Stimulated activated CD4-positive, alpha-beta T cell treated with anti-CD3 and anti-CD28 coated beads, Interleukin-15, amount 100 ng/mL, for 1 hour (primary cell): ENCODE data around the gene CCDC186.

Experiments used
- DNase-seq, 2 donors: peaks; one replicate each; pipeline ENCODE4 v3.0.0-alpha.2; 2020; ENCODE audit warnings: low read depth in 1 of 2, low spot score in 1 of 2

The CCDC186 gene

DNA sequence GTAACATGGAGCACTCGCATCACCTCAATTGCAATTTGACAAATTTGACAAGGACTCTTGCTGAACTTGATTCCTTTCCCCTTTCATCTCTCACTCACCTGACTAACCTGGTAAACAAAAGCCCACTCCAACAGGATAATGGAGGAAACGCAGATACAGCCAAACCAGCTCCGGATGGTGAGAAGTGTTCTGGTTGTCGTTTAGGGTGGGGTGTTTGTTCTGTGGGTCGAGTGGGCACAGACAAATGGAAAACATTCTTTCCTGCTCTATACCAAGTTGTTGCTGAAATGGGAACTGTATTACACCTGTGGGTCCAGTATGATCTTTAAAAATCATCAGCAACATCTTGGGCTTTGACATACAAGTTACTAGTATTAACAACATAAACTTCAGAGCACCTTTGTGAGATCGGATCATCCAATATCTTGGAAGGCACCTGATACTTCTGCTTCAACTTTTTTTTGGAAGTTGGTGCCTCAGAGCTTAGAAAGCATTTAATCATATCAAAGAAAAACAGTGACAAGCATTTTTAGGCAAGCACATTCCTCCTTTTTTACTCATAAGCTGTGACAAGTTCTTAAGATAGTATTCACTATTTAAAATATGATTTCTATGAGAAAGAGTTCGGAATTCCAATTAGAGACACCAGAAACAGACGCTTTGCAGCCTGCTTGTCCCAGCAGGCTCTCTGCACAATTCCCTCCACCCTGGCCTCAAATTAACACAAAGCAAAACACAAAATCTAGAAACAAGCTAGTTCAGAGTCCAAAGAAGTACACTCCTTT lies 58.1 kb downstream of the CCDC186 start:
- no peak for DNase-seq

DNA sequence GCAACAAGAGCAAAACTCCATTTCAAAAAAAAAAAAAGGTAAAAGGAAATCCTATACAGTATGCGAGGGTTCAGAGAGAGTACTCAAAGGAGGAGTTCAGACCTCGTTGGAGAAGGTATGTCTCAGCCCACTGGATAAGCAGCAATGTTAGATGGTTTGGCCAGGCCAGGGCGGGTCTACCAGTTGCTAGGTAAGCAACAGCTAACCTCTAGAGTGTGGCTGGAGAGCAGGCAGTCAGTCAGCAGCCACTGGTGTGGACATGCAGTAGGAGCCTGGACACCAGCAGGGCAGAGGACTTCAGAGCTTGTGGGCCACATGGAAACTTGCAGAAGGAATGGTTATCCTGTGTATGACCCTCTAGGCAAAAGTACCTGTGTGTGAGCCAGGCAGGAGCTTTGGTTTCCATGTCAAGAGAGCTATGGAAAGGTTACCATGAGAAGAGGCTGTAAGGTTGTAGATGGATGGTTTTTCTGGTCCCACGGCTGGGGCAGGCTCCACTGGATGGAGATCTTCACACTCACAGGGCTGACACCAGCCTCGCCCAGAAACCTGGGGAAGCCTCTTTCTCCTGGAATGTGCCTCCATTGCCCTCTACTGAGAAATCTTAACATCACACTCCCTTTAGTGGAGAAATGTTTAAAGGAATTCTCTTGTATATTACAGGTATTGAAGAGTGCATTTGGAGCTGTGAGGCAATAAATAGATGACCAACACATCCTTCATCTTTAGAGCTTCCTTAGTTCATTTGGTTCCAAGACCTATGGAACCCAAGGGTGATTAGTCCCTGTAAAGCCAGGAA lies 63.6 kb downstream of the CCDC186 start:
- no peak for DNase-seq

DNA sequence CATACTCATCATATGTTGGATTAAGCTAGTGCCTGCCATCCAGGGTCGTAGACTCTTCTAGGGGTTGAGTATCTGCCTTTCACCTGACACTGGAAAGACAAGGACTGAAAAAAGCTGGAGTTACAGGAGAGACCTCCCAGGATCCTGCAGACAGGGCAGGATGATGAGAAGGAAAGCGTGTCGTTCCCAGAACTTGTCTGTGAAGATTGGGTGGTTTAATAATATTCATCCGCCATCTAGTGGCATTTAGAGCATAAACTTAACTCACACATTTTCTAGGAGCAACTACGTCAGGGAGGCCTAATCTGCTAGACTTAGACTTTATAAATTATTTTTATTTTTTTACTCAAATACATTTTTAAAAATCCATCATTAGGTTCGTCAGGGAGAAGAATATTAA lies 70.7 kb downstream of the CCDC186 start:
- no peak for DNase-seq

DNA sequence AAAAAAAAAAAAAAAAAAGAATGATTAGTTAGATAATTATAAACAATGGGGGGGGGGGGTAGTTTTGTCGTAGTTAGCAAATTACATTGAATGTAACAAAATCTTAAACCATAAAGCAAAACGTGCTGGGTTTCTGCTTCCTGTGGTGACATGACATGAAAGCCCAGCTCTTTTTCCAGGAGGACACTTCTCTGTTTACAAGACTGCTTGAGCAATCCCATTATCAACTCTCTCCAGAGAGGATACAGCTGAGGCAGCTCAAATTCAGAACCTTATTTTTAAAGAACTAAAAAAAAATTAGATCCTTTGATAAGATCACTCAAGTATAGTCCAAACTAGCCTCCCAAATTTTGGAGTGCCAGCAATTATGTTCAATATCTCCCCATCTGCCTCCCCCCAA lies 71.7 kb downstream of the CCDC186 start:
- no peak for DNase-seq

DNA sequence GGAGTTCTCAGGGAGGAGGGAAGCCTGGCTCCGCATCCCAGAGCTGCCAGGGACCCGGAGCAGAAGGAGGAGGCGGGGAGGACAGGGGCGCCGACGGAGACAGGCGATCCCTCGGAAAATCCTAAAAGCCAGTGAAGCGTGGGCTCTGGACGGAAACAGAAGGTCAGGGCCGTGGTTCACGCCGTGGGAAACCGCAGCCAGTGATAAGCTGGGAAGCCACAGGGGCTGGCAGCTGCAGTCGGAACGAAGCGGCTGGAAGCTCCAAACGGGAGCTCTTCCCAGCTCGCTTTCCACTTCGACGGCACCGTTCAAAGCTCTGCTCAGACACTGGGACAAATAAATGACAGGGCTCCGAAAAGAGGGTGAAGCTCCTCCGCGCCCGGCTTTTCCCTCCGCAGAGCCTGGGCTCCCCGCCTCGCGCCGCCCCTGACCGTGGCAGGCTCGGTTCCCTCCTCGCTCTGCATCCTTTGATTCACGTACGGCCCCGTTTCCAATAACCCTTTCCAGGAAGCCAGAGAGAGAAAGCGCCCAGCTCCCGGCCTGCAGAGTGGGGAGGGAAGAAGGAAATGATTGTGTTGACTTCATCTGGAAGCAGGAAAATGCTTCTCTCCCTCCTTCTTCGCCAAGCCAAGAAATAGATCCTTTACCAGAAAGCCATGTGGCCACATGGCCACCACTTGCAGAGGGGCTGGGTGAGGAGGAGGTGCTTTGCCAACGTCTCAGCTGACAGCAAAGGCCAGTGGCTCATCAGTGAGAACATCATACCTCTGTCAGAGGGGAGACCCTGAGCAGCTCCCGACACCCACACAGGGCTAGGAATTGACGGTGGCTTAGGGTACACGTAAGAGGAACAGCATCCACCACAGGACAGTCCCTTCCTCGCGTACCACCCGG lies 72.9 kb downstream of the CCDC186 start:
- no peak for DNase-seq

DNA sequence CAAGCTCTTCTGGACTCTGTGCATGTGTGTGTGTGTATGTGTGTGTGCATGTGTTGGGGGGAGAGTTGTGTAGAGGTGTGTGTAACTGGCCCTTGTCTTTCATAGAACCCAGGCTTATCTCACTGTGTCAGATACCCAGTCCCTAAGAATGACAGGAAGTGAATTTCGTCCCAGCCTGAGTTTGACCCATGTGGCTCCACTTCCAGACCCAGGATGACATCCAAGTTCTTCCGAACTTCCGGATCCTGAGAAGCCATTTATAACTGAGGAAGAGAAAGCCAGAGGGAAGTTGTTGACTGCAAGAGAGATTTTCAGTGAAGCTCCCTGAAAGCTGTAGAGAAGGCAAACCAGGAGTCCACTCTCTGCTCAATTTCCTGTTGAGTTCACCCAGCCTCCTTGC lies 77.1 kb downstream of the CCDC186 start:
- no peak for DNase-seq

DNA sequence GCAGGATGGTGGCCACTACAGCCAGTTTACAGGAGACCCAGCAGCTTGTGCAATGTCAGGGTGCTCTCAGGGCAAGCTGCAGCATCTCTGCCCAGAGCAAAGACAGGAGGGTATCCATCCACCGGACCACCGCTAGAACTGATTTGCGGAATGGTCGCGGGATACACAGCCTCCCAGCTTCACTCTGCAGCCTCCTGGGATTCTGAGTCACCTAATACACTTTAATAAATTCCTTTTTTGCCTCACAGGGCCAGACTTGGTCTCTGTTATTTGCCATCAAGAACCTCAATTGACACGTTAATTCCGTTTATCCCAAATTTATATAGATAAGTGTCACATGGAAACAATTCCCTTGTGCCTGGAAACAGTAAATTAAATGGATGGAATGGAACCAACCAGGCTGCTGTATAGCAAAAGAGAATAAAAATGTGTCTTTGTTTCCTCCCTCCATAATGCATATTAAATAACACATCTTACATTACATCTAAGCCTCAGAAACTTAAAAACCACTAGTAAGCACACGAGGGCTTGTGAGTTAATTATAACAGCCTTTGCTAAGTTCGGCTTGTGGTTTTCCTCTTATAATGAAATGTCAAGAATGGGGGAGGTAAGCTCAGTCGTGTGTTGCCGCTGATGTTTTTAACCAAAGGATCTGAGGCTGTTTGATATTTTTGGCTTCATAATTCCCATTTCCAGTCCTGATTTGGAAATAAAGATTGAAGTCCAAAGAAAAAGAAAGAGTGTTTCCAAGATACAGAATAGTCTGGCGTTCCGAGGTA lies 78.3 kb downstream of the CCDC186 start:
- no peak for DNase-seq

DNA sequence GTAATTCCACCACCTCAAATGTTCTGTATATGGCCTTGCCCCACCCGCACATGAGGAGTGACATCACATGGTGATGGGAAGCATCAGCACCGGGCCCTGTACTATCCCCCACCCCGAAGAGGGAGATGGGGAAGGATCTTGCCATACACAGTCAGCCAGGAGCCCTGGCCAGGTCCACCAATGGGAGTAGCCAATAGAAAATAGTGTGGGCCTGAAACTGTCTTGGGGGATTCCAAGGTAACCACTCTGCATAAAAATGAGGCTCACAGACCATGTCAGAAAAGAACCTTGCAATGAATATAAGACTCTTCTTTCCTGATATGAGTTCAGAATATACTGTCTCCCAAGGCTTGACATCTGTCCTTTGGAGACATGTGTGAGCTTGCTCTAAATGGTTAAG lies 79.2 kb downstream of the CCDC186 start:
- no peak for DNase-seq

DNA sequence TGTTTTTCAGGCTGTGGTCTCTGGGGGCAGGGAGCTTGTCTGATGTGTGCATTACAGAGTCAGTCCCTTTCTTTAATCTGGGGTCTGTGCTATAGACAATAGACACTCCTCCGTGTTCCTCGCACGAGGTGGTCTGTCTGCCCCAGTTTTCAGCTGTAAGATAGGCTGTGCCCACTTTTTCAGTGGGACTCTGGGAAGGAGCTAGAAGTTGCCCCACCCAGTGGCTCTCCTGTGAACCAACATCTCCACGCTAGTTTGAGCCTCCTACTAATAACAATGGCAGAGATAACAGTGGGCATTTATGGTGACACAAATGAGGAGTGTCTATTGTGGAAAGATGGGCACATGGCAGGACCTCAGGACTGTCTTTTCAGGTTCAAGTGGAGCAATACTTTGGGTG lies 86.3 kb downstream of the CCDC186 start:
- DNase-seq: no peak

DNA sequence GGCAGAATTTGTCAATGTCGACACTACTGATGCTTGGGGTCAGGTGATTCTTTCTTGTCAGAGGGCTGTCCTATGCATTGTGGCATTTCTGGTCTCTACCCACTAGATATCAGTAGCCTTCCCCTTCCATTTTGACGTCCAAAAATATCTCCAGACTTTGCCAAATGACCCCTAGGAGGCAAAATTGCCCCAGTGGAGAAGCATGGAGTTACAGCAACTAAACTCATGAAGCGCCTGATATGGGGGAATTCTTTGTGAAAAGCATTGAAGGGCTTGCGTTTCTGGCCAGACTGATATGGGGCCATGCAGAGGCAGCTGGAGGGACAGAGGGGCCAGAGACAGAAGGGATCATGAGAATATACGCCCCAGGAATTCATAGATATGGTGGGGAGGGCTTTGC lies 86.7 kb downstream of the CCDC186 start:
- DNase-seq: no peak

DNA sequence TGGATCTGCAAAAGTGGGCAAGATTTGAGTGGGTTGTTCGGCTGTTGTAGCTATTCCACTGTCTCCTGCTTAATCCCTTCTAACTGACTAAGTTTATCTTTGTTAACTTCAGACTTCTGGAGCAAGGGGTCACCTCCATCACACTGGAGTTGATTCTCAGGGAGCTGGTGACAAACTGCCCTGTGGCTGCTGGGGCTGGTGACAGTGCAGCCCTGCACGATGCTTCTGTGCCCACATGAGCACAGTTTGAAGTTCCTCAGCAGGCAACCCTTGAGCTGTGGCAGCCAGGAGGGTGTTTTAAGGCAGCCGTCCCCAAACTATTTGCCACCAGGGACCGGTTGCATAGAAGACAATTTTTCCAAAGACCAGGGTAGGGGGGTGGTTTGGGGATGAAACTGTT lies 89.8 kb downstream of the CCDC186 start:
- no peak for DNase-seq

DNA sequence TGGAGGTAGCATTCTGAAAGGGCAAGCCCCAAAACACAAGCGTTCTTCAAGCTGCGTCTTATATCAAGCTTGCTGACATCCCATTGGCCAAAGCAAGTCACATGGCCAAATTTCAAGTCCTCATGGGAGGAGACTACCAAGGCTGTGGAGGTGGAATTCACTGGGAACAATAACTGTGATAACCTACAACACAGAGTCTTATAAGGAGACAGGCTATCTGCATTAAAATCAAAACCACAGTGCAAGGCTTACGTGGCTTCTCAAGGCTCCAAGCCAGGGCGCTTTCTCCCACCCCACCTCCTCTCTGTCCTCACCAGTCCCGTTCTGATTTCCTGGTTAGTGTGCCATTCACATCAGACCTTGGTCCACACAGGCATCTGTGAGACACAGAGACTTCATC lies 91.0 kb downstream of the CCDC186 start:
- no peak for DNase-seq

DNA sequence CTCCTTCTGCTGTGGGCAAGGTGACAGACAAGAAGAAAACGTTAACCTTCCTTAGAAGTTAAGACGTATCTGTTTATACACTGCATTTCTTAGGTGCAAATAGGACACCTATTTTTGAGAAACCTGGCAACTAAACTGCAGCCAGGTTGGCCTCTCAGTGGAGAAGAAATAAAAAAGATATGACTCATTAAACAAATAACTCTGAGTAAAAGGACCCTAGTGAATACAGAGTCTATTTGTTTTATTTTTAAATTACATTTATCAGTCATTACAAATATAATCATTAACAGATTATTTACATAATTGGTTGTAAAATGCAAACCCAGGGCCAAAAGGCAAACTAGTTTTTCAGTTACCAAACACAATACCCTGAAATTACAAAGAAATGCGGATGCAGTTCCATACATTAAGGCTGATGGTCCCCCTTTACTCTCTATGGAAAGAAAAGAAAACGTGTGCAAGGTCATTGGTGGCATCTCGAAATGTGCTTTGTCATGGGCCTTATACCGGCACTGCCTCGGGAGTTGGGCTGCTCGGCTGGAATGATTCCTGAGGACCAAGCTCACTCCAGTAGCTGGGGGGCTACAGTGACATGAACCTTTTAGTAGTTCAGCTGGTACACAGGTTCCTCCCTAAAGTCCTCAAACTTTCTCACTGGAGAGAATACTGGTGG lies 92.0 kb downstream of the CCDC186 start:
- DNase-seq: no peak

DNA sequence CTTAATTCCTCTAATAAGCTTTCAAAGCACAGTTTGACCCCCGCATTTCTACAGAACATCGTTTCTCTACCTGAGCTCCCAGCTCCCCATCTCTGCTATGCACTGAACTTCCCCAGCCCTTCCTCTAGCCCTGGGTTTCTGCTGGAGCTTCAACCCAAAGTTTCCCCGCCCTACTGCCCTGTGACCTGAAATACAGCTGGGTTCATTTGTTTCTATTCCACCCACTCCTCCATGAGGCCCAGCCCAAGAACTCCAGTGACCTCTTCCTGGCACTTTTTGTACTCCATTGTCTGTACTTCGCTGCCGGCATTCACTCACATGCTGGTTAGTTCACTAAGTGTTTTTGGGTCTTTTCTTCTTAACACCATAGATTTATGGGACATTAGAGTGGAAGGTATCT lies 94.6 kb downstream of the CCDC186 start:
- DNase-seq: no peak

DNA sequence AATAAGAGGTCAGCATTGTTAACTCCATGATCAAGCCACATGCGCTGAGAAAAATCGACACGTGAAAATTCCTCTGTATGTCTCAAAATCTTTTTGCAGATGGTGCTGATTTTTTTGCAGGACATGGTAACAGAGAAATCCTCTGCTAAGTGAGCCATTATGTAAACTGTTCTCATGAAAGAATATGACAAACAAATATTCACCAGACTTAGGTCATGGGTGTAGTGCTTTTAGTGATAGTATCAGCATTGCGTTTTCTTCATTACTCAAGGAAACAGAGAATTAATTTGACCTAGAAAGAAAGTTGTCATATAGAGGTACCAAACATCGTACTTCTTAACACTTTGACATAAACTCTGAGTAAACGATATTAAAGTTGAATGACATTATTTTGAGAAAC lies 95.7 kb downstream of the CCDC186 start:
- DNase-seq: no peak

DNA sequence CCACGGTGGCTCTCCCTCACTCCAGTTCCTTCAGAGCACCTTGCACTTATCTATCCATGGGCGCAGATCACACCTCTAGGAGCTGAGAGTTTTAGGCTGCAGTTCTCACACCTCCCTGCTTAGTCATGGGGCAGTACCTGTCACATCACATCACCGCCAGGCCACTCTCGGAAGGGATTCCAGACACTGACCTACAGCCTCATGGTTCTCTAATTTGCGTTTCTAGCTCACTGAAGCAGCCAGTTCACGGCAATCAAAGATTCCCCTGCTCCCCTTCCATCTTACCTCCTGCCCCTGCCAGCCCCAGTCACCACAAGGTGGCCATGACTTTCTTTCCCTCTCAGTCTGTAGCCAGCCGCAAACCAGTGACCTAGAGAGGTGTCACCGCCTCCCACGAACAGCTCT lies 96.2 kb downstream of the CCDC186 start:
- no peak for DNase-seq

DNA sequence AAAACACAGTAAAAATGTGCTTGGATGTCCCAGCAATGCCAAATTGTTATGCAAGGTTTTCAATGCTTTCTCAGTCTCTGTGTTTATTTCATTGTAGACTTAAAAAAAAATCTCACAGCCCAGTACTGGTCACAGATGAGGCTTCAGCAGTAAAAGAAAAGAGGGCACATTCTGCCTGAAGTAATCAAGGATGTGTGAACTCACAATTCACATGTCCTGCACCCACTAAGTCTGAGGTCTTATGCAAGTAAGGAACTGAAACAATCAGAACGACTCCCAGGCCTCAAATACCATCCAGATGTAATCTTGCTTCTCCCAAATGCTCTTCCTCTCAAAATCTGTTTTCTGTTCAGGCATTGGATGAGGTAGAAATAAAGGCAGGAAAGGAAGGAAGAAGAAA lies 96.7 kb downstream of the CCDC186 start:
- no peak for DNase-seq

DNA sequence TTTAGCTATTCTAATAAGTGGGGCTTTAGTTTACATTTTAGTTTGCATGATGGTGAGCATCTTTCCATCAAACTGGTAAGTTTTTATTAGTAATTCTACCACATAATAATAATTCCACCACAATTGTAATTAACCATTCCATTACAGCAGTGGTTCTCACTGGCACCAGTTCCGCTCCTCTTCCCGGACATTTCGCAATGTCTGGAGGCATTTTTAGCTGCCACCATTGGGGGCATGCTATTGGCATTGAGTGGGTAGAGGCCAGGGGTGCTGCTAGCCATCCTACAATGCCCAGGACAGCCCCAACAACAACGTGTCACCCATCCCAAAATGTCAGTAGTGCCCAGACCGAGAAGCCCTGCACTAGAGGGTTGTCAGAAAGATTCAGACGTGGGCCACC lies 98.9 kb downstream of the CCDC186 start:
- no peak for DNase-seq

DNA sequence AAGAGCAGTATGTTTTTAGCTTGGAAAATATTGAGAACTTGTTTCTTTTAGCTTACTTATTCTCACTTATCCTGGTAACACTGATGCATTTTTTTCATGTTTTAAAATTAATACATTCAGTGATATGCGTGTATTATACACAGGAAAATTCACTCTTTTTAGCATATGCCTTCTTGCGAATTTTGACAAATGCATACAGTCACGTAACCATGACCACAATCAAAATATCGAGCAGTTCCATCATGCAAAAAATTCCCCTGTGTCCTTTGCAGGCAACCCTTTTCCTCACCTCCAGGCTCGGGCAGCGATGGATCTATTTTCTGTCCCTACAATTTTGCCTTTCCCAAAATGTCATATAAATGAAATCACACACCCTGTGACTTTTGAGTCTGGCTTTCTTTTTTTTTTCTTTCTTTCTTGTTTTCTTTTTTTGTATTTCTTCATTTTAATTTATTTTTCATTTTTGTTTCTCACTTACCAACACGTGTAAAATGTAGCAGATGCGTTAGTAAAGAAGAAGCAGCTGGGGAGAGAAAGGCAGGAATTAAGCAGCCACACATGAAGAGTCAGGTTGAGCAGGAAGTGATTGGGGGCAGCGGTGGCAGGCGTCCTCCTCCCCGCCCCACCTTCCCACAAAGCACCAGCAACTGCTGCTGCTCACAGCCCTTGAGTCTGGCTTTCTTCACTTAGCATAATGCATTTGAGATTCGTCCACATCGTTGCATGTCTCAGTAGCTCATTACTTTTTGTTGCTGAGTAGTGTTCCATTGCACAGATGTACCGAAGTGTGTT lies 100.4 kb downstream of the CCDC186 start:
- no peak for DNase-seq

DNA sequence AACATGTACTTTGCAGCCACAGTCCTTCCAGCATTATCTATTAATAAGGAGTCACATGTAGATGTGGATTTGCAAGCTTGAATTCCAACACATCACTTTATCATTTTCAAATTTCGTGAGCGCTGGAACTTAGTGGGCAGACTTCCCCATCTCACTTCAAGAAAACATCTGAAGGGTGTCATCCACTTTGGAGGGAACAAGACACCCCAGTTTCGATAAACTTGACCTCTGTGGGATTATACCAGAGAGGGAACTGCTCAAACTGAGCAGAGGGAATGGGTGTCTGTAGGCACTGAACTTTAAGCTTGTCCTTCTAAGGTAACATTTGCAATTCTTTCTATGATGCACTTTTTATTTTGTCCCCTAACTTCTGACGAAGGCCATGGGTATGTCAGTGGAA lies 102.8 kb downstream of the CCDC186 start:
- no peak for DNase-seq
